Activated CD8-positive, alpha-beta memory T cell treated with anti-CD3 and anti-CD28 coated beads, Interleukin-2, amount 50 U/mL, for 48 hours (primary cell): Measurements from ENCODE around the gene ABCC10.
"Not testable (repeated sequence)": the region's sequence is repeated elsewhere in the genome, so short reads cannot be mapped to it uniquely, and the experiment has no call there.

Experiments
- DNase-seq: peaks from one replicate; pipeline ENCODE4 v3.0.0-alpha.2; 2020

The ABCC10 gene

DNA sequence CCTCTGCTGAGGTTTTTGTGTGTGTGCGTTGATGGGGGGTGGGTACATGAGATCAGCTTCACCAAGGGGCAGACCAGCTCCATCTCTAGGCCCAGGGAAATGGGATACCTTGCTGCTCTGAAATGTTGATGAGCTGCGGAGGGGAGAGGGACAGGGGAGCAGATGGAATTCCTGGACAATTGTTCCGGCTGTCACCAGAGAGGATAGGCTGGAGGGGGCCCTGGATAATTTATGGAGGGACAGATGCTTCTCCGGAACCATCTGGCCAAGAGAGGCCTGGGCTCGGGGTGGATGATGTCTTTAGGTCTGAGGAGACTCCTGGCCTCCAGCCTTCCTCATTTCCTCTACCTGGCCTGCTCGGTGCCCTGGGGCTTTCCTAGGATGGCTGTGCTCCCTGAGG is 48.2 kb downstream of the ABCC10 start:
- DNase-seq = no peak

DNA sequence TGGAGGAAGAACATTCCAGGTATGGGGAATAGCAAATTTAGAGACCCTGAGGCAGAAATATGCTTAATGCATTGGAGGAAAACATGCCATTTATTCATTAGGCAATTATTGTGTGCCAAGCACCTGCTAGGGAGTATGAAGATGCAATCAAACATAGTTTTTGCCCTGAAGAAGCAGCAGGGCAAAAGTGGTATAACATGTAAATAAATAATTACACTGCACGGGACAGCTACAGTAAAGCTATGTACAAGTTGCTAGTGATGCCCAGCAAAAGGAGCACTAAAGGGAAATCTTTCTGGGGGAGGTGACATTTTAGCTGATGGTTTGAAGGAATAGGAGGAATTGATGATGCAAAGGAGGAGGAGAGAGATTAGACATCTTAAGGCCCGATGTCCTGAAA is 49.4 kb downstream of the ABCC10 start:
- DNase-seq = no peak

DNA sequence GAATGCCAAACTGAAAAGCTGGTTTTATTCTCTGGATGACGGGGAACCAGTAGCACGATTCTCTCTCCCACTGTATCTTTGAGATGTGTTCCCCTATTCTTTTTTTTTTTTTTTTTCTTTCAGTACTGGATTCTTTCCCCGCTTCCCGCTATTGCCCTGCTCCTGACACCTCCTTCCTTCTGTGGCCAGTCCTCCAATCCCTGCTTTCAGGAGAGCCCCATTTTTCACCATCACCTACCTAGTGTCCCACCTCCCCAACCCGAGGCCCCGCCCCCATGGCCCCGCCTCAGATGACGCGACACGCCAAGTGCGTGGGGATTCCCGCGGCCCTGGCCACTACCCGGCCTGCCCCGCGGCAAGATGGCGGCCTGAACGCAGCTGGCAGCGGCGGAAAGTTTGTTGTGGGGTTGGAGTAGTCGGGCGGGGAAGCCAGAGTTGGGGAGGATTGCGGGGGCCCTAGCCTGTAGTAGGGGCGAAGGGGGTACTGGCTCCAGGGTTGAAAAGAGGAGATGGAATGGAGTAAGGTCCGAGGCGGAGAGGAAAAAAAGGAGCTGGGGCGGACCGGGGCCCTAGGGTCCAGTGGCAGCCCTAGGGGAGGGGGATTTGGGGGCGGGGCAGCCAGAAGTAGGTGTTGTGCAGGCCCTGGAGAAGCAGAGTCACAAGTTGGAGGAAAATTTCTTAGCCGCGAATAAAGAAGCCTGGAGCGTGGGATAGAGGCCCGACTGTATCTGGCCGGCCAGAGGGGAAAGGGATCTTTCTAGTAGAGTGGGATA is 50.1 kb downstream of the ABCC10 start, which contains the start of gene TJAP1:
Gene TJAP1, plus strand, starts transcription at position 336 of the 773 bp plus-strand sequence. CDS start 21,432 bp downstream, outside the sequence.
- peak; percentile 99 for DNase-seq

DNA sequence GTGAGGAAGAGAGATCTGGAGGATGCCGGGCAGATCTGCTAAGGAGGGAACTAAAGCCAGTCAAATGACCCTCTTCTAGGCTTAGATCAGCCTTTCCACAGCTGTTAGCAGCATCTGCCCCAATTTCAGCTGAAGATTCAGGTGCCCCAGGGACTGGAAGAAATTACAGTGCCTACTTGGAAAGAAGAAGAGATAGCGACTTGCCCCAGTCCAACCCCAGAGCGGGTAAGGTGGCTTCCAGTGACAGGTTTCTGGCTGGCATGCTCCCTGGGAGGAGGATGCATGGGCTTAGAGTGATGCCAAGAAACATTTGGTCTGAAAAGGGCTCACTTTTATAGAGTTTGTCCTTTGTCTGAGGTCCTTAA is 50.6 kb downstream of the ABCC10 start:
- DNase-seq = no peak

DNA sequence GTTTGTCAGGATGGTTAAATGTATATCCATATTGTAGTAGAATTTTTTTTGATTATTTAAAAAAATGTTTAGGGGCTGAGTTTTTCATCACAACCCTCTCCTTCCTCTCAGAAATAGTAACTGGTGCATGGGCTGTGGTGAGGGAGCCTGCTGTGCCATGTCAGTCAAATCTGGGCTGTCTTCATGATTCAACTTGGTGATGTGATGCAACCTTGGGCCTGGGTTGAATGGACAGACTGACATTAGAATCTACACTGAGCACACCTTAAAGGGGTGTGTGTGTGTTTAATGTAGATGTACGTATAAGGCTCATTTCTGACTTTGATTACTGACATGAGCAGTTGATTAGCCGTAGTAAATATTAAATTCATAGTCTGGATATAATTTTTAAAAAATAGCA is 53.7 kb downstream of the ABCC10 start:
- DNase-seq = no peak

DNA sequence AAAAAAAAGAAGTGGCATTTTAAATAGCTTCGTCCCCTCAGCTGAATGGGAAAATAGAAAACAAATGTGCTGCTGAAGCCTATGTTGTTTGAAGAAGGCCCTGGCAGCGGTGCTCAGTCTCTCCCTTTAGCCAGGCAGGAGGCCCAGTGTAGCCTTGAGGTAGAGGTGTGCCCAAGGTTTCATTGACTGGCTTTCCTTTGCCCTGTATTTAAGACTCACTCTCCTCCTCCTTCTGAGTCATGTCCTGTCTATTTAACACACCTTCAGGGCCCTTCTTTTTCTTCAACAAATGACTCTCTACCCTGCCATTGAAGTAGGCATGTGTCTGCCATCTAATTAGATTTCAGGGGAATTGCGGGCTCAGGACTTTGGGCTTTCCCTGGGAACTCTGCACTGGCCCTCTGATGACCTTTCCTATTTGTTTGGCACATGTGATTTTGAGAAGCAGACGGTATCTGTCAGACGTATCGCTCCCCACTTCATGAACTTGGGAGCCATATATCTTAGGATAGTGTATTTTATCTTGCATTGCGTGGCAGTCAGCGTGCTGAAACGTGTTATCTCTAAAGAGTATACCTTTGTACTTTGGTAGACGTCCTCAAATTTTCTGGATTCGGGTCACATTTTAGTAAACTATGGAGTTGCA is 54.4 kb downstream of the ABCC10 start:
- no peak for DNase-seq

DNA sequence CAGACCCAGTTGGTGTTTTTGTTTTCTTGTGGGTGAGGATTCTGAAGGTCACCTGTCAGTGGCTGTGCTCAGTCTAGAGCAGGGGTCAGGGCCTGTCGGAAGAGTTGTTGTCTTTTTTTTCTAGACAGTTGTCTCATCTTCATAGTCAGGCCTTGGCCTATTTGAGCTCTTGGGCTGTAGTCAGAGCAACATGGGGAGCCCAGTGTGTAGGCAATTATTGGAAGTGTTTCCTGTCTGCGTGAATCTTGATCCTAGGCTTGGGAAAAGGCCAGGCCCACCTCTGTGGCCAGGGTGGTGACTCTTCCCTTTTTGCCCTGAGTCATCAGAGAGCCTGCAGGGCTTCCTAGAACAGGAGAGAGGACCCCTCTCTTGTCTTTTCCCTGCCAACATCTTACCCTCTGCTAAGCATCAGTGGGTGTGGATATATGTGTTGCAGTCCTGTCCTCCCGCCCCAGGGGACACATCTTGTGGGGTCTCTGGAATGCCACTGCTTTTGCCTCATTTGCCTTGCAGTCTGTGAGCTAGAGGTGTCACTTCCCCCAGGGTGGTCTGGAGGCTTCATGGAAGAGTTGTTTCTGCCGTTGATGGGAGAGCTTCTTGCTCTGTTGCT is 61.4 kb downstream of the ABCC10 start:
- no peak for DNase-seq

DNA sequence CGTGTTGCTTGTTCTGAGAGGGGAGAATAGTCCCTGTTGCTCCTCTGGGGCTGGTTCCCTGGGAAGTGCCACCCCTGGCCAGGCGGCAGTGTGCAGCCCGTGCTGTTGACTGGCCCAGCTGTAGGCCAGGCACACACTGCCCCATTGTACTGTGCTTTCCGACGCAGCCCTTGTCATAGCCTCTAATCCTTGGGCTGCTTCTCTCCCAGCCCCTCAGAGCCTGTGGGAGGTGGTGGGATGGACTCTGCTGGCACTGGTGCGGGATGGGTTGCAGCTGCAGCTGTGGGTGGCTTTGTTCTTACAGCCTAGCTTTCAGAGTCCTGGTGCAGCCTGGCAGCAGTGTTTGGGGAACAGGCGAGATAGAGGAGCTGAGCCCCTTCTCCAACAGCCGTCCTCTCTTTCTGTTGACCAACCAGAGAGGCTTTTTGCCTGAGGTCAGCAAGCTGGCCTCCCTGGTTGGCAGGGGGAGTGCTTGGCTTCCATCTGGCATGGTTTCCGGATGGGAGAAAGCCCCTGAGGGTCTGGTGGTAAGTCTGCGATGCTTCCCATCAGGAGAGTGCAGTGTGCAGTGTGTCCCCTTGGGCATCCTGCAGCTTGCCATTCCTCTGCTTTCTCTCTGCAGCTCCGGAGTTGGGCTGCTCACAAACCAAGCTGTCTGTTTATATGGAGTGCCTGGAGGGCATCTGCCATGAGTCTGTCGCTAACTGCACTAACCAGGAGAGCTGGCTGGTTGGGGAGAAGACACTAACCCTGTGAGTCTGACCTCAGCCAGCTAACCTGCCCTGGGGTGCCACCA is 62.1 kb downstream of the ABCC10 start:
- no peak for DNase-seq

DNA sequence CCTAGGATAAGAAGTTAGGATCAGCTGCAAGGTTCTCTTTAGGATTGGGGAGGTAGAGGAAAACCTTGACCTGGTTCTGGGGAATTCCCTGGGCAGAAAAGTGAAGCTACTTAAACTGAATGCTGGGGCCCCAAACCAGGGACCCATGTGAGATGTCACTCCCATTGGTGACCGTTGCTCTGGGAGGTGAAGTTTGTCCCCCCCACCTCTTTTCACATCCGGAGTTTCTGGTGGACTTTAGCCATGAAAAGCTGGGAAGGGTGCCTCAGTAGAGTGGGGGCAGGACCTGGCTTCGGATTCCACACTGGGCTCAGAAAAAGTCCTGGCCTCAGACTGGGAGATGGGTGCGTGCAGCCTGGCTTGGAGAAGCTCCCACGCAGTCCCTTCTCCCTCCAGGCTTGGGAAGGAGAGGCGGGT is 63.2 kb downstream of the ABCC10 start:
- DNase-seq = no peak

DNA sequence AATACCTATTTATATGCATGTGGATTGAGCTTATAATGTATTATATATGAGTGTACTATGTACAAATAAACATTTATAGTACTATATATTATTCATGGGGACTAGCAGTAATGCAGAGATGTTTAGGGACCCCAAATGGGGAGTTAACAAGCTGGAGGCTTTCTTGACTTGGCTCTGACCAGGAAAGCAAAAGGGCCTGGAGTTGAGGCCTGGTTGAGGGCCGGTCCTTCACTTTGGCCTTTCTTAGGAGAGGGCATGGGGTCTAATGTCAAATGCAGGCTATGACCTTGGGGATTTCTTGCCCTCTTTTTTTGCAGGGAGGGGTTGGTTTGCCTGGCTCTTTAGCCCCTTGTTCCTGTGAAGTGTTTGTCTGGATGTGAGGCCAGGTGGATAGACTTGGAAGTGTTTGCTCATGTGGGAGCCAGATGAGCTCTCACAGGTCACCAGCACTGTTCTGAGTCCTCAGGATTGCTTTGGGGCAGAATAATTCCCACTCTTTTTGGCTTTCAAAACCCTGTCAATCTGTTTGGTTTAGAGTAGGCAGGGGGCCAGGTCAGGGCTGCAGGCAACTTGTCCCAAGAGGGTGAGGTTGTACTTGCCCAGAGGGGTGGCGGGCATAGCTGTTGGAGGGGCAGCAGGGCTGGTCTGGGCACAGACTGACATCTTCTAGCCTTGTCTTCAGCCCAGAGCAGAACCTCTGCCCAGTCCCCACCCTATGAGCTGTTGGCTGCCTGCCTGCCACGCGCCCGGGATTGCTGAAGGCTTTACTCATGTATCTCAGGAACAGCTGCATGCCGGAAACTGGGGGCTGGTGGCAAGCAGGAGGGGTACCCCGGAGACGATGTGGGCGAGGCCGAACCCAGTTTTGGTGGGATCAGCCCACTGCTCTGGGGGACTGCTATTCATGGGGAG is 64.7 kb downstream of the ABCC10 start:
- no peak for DNase-seq

DNA sequence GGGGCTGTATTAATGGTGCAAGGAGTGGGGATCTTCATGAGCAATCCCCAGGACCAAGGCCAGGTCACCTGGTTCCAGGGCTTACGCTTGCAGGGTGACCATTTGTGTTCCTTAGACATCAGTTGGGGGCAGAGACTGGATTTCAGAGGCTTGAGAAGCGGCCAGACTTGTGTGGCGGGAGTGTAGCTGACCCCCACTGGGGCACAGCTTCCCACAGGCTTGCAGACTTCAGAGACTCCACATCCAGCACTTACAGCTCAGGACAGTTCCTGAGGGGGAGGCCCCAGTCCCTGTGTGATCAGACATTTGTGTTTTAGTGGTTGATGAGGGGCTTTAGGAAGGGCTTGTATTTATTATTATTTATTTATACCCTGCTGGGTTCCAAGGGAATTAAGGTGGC is 65.3 kb downstream of the ABCC10 start:
- no peak for DNase-seq

DNA sequence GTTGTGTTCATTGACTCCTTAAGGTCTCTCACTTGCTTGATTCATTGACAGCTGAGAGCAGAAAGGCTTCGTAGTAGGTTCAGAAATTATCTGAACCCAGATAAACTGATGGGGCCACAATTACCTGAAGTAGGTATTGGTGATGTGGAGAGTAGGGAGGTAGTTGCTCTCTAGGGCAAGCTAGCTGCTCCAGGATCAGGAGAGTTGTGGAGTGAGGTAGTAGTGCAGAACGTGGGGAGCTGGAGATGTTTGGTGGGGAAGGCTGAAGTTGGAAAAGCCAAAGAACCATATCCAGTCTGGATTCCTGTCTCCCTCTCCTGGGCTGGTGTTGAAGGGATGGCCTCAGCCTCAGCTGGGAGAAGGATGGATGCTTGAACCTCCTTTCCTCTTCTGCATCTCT is 65.9 kb downstream of the ABCC10 start:
- DNase-seq = no peak

DNA sequence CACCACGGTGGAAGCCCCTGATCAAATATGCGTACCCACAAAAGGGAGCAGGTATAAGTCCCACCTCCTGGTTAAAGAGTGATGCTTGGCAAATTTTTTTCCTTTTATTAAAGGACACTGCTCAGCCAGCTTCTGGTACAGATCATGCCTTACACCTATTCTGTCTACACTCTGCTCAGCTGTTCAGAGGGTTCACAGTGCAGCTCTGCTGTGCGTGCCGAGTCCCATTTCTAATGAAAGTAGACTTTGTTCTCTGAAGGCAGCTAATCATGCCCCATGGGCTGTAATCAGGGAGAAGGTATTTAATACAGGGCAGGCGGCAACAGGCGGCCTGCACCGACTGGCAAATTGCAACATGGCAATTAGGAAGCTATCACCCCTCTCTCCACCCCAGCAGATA is 66.5 kb downstream of the ABCC10 start:
- DNase-seq = no peak

DNA sequence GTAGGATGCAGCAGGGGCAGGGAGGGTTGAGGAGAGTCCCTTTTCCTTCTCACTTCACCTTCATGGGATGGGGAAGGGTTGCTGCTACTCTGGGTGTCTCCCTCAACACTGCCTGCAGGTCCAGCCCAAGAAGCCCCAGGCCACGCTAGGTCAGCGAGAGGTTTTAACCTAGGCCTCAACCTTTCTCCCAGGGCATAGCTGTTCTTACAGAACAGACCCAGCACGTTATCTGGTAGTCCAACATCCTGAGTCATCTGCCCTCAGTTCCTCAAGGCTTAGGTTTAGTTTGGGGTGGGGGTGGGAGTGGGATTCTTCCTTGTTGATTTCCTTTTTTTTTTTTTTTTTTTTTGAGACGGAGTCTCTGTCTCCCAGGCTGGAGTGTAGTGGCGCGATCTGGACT is 67.0 kb downstream of the ABCC10 start:
- no peak for DNase-seq

DNA sequence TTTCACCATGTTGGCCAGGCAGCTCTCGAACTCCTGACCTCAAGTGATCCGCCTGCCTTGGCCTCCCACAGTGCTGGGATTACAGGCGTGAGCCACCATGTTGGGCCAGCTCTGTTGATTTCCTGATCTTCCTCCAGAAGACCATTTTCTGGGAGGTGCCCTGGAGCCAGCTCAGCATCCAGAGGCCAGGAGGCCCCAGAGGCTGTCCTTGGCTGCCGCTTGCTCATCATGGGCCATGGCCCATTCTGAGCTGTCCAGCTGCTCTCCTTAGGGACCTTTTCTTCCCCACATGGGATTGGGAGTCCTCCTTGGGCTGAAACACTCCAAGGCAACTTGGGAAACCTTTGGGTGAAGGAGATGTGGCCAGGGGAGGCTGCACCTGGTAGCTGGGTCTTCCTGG is 67.4 kb downstream of the ABCC10 start:
- DNase-seq = no peak

DNA sequence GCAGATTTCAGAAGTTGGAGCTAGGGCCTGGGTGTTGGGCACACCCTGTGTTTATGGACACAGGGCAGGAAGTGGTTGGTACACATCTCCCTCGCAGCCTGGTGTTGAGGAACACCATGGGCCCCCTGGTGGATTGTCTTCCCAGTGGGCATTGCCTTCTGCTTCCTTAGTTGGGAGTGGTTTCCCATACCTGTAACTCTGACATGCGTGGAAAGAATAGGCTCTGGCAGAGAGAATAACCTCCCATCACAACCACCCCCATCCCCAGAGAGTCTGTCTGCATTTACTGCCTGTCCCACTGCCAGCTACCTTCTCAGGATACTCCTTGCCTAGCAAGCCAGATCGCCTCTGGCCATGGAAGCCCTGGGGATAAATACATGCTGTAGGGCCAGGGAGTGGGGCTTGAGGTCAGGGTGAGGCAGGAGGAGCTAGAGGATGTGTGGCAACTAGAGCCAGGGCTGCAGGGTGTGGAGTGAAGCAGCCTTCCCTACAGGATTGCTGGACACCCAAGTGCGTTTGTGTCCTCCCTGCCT is 68.1 kb downstream of the ABCC10 start:
- no peak for DNase-seq

DNA sequence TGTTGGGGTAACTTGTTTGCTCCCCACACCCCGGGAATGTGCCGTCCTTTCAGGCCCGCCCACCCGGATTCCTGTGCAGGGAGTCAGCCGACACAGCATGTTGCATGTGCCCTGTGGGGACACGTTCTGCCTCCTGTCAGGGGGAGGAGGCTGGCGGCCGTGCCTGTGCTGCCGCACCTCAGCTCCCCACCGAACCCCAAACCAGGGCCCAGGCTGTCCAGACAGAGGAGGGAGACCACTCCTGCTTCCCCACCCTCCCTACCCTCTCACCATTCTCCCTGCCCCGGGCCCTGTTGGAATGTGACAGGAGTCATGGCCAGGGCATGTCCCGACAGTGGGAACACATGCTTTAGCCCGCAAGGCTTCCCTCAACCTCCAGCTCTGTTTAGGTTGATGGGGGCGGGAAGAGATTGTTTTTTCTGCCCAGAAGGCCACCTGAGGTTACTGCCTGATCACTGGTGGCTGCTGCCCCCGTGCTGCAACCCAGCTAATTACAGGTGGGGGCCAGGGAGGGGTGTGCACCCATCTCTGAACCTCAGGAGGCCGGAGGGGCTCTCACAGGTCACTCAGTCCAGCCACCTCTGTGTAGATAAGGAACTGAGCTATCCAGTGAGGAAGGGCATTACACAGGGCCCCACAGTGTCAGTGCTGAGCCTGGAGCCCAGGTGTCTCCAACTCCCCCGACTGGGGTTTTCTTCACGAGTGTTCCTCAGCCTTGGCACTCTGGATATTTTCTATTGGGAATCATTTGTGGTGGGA is 69.2 kb downstream of the ABCC10 start:
- no peak for DNase-seq

DNA sequence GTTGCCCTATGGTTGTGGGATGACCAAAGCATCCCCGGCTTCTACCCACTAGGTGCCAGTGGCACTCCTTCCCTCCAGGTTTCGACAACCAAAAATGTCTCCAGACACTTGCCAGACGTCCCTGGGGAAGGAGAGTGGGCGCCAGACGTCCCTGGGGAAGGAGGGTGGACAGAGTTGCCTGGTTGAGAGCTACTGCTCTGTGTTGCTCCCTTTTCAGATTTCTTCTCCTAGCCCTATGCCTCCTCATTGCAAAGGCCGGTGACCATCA is 69.7 kb downstream of the ABCC10 start:
- no peak for DNase-seq

DNA sequence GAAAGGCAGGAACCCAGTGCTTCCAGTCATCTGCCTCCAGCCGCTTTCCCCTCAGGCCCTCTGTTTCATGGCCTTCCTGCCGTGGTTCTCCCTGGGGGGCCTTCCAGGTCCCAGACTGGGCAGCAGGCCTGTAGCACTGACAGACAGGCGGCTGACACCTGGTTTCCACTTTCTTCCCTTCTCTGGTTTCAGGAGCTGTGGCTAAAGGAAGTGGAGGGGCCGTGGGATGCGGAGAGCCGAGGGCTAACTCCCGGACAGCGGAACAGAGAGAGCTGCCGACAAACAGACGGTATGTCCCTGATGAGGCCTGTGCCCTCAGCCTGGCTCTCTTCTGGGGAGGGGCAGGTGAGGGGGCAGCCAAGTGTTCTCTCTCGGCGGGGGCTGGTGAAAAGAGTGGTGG is 70.3 kb downstream of the ABCC10 start:
- DNase-seq = no peak

DNA sequence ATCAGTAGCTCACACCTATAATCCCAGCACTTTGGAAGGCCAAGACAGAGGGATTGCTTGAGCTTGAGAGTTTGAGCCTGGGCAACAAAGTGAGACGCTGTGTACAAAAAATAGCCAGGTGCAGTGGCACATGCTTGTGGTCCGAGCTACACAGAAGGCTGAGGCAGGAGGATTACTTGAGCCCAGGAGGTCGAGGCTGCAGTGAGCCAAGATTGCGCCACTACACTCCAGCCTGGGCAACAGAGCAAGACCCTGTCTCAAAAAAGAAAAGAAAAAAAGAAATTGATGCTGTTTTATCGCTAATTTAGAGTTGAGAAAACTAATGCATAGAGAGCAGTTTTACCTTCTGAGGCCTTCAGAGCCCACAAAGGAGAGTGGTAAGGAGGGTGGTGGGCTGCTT is 71.0 kb downstream of the ABCC10 start:
- not testable (repeated sequence) for DNase-seq

DNA sequence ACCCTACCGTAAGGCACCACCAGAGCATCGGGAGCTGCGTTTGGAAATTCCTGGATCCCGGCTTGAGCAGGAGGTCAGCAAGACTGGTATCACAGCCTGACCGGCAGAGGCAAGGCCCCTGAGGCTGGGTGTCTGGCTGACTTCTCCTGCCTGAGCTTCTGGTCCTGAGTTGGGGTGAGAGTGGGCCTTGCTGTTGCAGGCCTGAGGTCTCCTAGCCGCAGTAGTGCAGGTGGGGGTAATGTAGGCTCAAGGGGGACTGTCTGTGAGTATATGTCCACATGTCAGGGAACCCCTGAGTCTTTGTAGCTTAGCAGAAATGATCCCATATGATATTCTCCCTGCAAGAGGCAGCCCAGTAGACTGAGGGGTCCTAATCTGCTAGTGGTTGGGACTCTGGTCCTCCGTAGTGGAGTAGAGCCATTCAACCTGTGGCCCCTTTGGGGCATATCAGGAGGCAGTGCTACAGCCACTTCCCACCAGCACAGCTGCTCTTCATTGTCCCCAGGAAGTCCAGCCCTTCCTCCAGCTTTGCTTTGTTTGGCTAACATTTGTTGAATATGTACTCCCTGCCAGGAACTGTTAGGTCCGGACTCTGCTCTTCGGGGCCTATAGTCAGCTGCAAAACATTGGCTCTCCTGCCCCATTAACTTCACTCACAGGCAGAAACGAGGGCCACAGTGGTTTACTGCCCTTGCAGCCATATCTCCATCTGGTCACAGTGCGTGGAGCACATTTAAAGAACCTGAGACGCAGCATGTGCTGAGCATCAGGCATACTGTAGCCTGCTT is 71.9 kb downstream of the ABCC10 start:
- DNase-seq = no peak
